Body of pancreas (tissue), 4 donors: Measurements from ENCODE around the gene SOBP.

Experiments
- POLR2A ChIP-seq, 3 donors: fragments of 450-650 bp; IDR thresholded peaks; one replicate each; pipeline ENCODE4 v1.6.1; 2016; ENCODE audit warnings: antibody characterized with exemption in 3 of 3, mild to moderate bottlenecking in 2 of 3
- TF ChIP-seq, protein P1 (sequence below), 7 experiments: fragments of 450-650 bp in 4 of 7; fragments of 200-600 bp in 3 of 7; sonication (generic) in 3 of 7; IDR thresholded peaks; one replicate each; pipeline ENCODE4 v1.5.1; 2016 to 2019; ENCODE audit warnings: antibody characterized with exemption in 7 of 7

DNA sequence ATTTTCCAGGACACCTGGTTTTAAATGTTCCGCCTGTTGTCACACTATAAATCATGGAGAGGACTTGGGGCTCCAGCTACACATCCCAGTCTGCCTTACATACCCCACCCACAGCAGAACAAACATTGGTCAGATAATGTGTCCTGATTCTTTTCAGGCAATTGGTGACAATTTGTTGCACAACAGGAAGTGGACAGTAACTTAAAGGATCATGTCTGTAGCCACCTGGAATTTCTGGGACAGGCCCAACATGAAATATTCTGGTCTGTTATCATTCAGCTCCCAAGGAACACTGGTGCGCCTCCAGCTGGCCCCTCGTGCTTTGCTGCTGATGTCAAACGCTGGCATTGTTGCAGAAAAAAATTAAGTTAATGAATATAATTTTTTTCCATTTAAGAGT is 117.2 kb downstream of the SOBP start:
- TF ChIP-seq, protein P1, sequence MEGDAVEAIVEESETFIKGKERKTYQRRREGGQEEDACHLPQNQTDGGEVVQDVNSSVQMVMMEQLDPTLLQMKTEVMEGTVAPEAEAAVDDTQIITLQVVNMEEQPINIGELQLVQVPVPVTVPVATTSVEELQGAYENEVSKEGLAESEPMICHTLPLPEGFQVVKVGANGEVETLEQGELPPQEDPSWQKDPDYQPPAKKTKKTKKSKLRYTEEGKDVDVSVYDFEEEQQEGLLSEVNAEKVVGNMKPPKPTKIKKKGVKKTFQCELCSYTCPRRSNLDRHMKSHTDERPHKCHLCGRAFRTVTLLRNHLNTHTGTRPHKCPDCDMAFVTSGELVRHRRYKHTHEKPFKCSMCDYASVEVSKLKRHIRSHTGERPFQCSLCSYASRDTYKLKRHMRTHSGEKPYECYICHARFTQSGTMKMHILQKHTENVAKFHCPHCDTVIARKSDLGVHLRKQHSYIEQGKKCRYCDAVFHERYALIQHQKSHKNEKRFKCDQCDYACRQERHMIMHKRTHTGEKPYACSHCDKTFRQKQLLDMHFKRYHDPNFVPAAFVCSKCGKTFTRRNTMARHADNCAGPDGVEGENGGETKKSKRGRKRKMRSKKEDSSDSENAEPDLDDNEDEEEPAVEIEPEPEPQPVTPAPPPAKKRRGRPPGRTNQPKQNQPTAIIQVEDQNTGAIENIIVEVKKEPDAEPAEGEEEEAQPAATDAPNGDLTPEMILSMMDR (IDR thresholded peaks at IDR 0.05), result no peak
- TF ChIP-seq POLR2A (IDR thresholded peaks at IDR 0.05), result no peak
